Measurements from ENCODE around the gene MRPS9. TPM values are rescaled to one million over a fixed set of nuclear protein-coding genes. Genes with fewer than 3 reads are reported as not detected.

MRPS9 gene
- polyA plus RNA-seq, 1 donor from 2014 or later, result 43.5 TPM

GRCh38 chr2:105141099-105141614 is 103.3 kb downstream of the MRPS9 start:
- peaks cover 3% of the 10 kb centered on the region for H3K36me3 ChIP-seq (ENCODE audit: insufficient read depth, low read length)
- no peak overlapping the region for H2AFZ ChIP-seq (ENCODE audit: low read depth, low read length)
- no peak overlapping the region for H3K4me2 ChIP-seq (ENCODE audit: low read length)
- peaks cover 4% of the 10 kb centered on the region for H3F3A ChIP-seq (ENCODE audit: insufficient read depth, low read length, poor library complexity, severe bottlenecking)
- H3K9me3 ChIP-seq (ENCODE audit: low read length), result no peaks in the 10 kb centered on the region
- no peak overlapping the region for H3K4me3 ChIP-seq (ENCODE audit: low read length)
- H3K79me2 ChIP-seq (replicated peaks; ENCODE audit: insufficient read depth, low read length), result peaks cover 6% of the 10 kb centered on the region
- no peak overlapping the region for H3K27ac ChIP-seq (ENCODE audit: low read length)
- no peaks in the 10 kb centered on the region for H4K20me1 ChIP-seq (ENCODE audit: insufficient read depth)
- TF ChIP-seq MXI1 (conservative IDR thresholded peaks at IDR 0.05; ENCODE audit: poor library complexity, severe bottlenecking) (no peak), SMC3 (conservative IDR thresholded peaks at IDR 0.05; ENCODE audit: poor library complexity) (no peak), EP300 (conservative IDR thresholded peaks at IDR 0.05; ENCODE audit: poor library complexity, severe bottlenecking) (no peak), EZH2 (IDR thresholded peaks at IDR 0.05; ENCODE audit: borderline replicate concordance, insufficient read depth, low read length, poor library complexity, severe bottlenecking) (no peak)
- H3K27me3 ChIP-seq (ENCODE audit: insufficient read depth, low read depth, low read length), result no peaks in the 10 kb centered on the region
- H3K9me2 ChIP-seq (ENCODE audit: insufficient read depth, low read length), result no peaks in the 10 kb centered on the region
- H3K9ac ChIP-seq (ENCODE audit: low read length), result no peak overlapping the region

GRCh38 chr2:105142239-105142638 is 104.4 kb downstream of the MRPS9 start:
- no peaks in the 10 kb centered on the region for H3K9me3 ChIP-seq (ENCODE audit: low read length)
- H3F3A ChIP-seq (ENCODE audit: insufficient read depth, low read length, poor library complexity, severe bottlenecking), result peaks cover 4% of the 10 kb centered on the region
- H2AFZ ChIP-seq (ENCODE audit: low read depth, low read length), result no peak overlapping the region
- no peak overlapping the region for H3K9ac ChIP-seq (ENCODE audit: low read length)
- H4K20me1 ChIP-seq (ENCODE audit: insufficient read depth), result no peaks in the 10 kb centered on the region
- H3K27ac ChIP-seq (ENCODE audit: low read length), result no peak overlapping the region
- no peak for TF ChIP-seq RAD21 (conservative IDR thresholded peaks at IDR 0.05)
- no peak for TF ChIP-seq SMC3 (conservative IDR thresholded peaks at IDR 0.05; ENCODE audit: poor library complexity)
- TF ChIP-seq, protein P1, sequence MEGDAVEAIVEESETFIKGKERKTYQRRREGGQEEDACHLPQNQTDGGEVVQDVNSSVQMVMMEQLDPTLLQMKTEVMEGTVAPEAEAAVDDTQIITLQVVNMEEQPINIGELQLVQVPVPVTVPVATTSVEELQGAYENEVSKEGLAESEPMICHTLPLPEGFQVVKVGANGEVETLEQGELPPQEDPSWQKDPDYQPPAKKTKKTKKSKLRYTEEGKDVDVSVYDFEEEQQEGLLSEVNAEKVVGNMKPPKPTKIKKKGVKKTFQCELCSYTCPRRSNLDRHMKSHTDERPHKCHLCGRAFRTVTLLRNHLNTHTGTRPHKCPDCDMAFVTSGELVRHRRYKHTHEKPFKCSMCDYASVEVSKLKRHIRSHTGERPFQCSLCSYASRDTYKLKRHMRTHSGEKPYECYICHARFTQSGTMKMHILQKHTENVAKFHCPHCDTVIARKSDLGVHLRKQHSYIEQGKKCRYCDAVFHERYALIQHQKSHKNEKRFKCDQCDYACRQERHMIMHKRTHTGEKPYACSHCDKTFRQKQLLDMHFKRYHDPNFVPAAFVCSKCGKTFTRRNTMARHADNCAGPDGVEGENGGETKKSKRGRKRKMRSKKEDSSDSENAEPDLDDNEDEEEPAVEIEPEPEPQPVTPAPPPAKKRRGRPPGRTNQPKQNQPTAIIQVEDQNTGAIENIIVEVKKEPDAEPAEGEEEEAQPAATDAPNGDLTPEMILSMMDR (IDR thresholded peaks at IDR 0.05; ENCODE audit: poor library complexity, severe bottlenecking), result no peak
- TF ChIP-seq POLR2AphosphoS5 (IDR thresholded peaks at IDR 0.05), result no peak
- H3K4me3 ChIP-seq (ENCODE audit: low read length), result no peak overlapping the region
- H3K27me3 ChIP-seq (ENCODE audit: insufficient read depth, low read depth, low read length), result no peaks in the 10 kb centered on the region
- H3K9me2 ChIP-seq (ENCODE audit: insufficient read depth, low read length), result no peaks in the 10 kb centered on the region
- peaks cover 12% of the 10 kb centered on the region for H3K79me2 ChIP-seq (replicated peaks; ENCODE audit: insufficient read depth, low read length)
- H3K4me2 ChIP-seq (ENCODE audit: low read length), result no peak overlapping the region
- H3K36me3 ChIP-seq (ENCODE audit: insufficient read depth, low read length), result peaks cover 9% of the 10 kb centered on the region

- no peak for TF ChIP-seq MXI1 (conservative IDR thresholded peaks at IDR 0.05; ENCODE audit: poor library complexity, severe bottlenecking)
- no peak for TF ChIP-seq TAF1 (IDR thresholded peaks at IDR 0.05; ENCODE audit: low read depth)
- no peak for TF ChIP-seq POLR2AphosphoS5 (IDR thresholded peaks at IDR 0.05)
- TF ChIP-seq, protein P1 (IDR thresholded peaks at IDR 0.05; ENCODE audit: poor library complexity, severe bottlenecking), result no peak
- TF ChIP-seq RAD21 (conservative IDR thresholded peaks at IDR 0.05), result no peak
- no peak for TF ChIP-seq EZH2 (IDR thresholded peaks at IDR 0.05; ENCODE audit: borderline replicate concordance, insufficient read depth, low read length, poor library complexity, severe bottlenecking)
- TF ChIP-seq REST (IDR thresholded peaks at IDR 0.05; ENCODE audit: borderline replicate concordance), result no peak
- TF ChIP-seq EP300 (conservative IDR thresholded peaks at IDR 0.05; ENCODE audit: poor library complexity, severe bottlenecking), result no peak
- TF ChIP-seq SMC3 (conservative IDR thresholded peaks at IDR 0.05; ENCODE audit: poor library complexity), result no peak
- Histone ChIP-seq H2AFZ (ENCODE audit: low read depth, low read length) (peak overlapping the region; percentile 45), H3K27me3 (ENCODE audit: insufficient read depth, low read depth, low read length) (no peaks in the 10 kb centered on the region), H3F3A (ENCODE audit: insufficient read depth, low read length, poor library complexity, severe bottlenecking) (peaks cover 4% of the 10 kb centered on the region), H4K20me1 (ENCODE audit: insufficient read depth) (no peaks in the 10 kb centered on the region), H3K27ac (ENCODE audit: low read length) (no peak overlapping the region), H3K9me3 (ENCODE audit: low read length) (no peaks in the 10 kb centered on the region), H3K4me3 (ENCODE audit: low read length) (peak overlapping the region; percentile 68), H3K9ac (ENCODE audit: low read length) (peak overlapping the region; percentile 77), H3K4me2 (ENCODE audit: low read length) (peak overlapping the region; percentile 48), H3K79me2 (replicated peaks; ENCODE audit: insufficient read depth, low read length) (peaks cover 16% of the 10 kb centered on the region), H3K36me3 (ENCODE audit: insufficient read depth, low read length) (peaks cover 9% of the 10 kb centered on the region), H3K9me2 (ENCODE audit: insufficient read depth, low read length) (no peaks in the 10 kb centered on the region)
Measured at GRCh38 chr2:105143094-105143466, 105.2 kb downstream of the MRPS9 start.

Data from neural cell (in vitro differentiated cells).